ENCODE data around the gene TMEM222.
A peak's percentile ranks its signal among the peaks of the same experiment; 100 is the strongest.

Gene TMEM222

GRCh38 chr1:27306892-27307761 lies 14.8 kb upstream of the TMEM222 start:
- DNase-seq: peak; percentile 56

GRCh38 chr1:27307874-27308598 lies 13.9 kb upstream of the TMEM222 start:
- DNase-seq: no peak

GRCh38 chr1:27314169-27314568 lies 7.8 kb upstream of the TMEM222 start:
- DNase-seq: no peak

- no peak for DNase-seq
Measured at GRCh38 chr1:27314737-27315136, 7.2 kb upstream of the TMEM222 start.

- no peak for DNase-seq
Measured at GRCh38 chr1:27316860-27317259, 5.1 kb upstream of the TMEM222 start.

- DNase-seq: no peak
Measured at GRCh38 chr1:27318136-27318535, 3.8 kb upstream of the TMEM222 start.

GRCh38 chr1:27318596-27318995 lies 3.4 kb upstream of the TMEM222 start:
- DNase-seq: no peak

- DNase-seq: no peak
Measured at GRCh38 chr1:27322569-27323240, 742 bp downstream of the TMEM222 start.

- no peak for DNase-seq
Measured at GRCh38 chr1:27325286-27325685, 3.3 kb downstream of the TMEM222 start.

GRCh38 chr1:27327964-27328363 lies 6.0 kb downstream of the TMEM222 start:
- no peak for DNase-seq

- DNase-seq: no peak
Measured at GRCh38 chr1:27330786-27331185, 8.8 kb downstream of the TMEM222 start.

GRCh38 chr1:27331426-27331825 lies 9.5 kb downstream of the TMEM222 start:
- DNase-seq: no peak

- DNase-seq: no peak
Measured at GRCh38 chr1:27331922-27332321, 10.0 kb downstream of the TMEM222 start.

GRCh38 chr1:27332536-27333281 lies 10.7 kb downstream of the TMEM222 start:
- DNase-seq: no peak

GRCh38 chr1:27333717-27334279 lies 11.8 kb downstream of the TMEM222 start:
- no peak for DNase-seq

GRCh38 chr1:27335506-27336422 lies 13.8 kb downstream of the TMEM222 start:
- no peak for DNase-seq

GRCh38 chr1:27336756-27337155 lies 14.8 kb downstream of the TMEM222 start:
- DNase-seq: no peak

GRCh38 chr1:27338751-27339150 lies 16.8 kb downstream of the TMEM222 start:
- DNase-seq: no peak

GRCh38 chr1:27339213-27339612 lies 17.2 kb downstream of the TMEM222 start:
- no peak for DNase-seq

- no peak for DNase-seq
Measured at GRCh38 chr1:27341525-27342252, 19.7 kb downstream of the TMEM222 start, which contains the start of gene SYTL1. TSS of gene SYTL1 (plus strand) at chr1:27342022. CDS start at chr1:27345335, 3,313 bp downstream.

- no peak for DNase-seq
Measured at GRCh38 chr1:27342391-27342777, 20.4 kb downstream of the TMEM222 start.

Data from right hindlimb (tissue), 1 donor.